NCI-H526 (cell line): Measurements from ENCODE around the gene YDJC.
"Not testable (repeated sequence)": the region's sequence is repeated elsewhere in the genome, so short reads cannot be mapped to it uniquely, and the experiment has no call there.

Source experiments
- DNase-seq, 2 experiments: peaks; one replicate each; lab custom pipeline; 2025; lab: John Stamatoyannopoulos, UW

The YDJC gene

GRCh38 chr22:21651521-21652009 is 21.7 kb upstream of the YDJC start:
- no peak for DNase-seq

- peak in 1 of 2 experiments; percentile 17 for DNase-seq
Measured at GRCh38 chr22:21650823-21651520, 21.1 kb upstream of the YDJC start.

GRCh38 chr22:21650280-21650679 is 20.5 kb upstream of the YDJC start:
- no peak for DNase-seq

GRCh38 chr22:21646608-21647590 is 17.1 kb upstream of the YDJC start:
- DNase-seq: peak; percentile 11 to 73

- DNase-seq: not testable (repeated sequence)
Measured at GRCh38 chr22:21645513-21645912, 15.7 kb upstream of the YDJC start.

- DNase-seq: peak in 1 of 2 experiments; percentile 18
Measured at GRCh38 chr22:21643533-21644357, 13.9 kb upstream of the YDJC start.

GRCh38 chr22:21642584-21643448 is 13.0 kb upstream of the YDJC start:
- DNase-seq: peak; percentile 45 to 85

GRCh38 chr22:21641789-21642583 is 12.2 kb upstream of the YDJC start, which contains the start of gene SDF2L1:
TSS of gene SDF2L1 (plus strand) at chr22:21642302. CDS start at chr22:21642337, 35 bp downstream.
- peak; percentile 93 to 98 for DNase-seq

- DNase-seq: peak in 1 of 2 experiments; percentile 42
Measured at GRCh38 chr22:21641417-21641788, 11.6 kb upstream of the YDJC start.

GRCh38 chr22:21640810-21641209 is 11.0 kb upstream of the YDJC start:
- no peak for DNase-seq

- no peak for DNase-seq
Measured at GRCh38 chr22:21639359-21639758, 9.5 kb upstream of the YDJC start.

GRCh38 chr22:21637450-21637849 is 7.6 kb upstream of the YDJC start:
- DNase-seq: not testable (repeated sequence)

GRCh38 chr22:21636629-21637218 is 6.9 kb upstream of the YDJC start:
- DNase-seq: no peak

GRCh38 chr22:21635771-21636510 is 6.1 kb upstream of the YDJC start:
- no peak for DNase-seq

GRCh38 chr22:21634844-21635243 is 5.0 kb upstream of the YDJC start:
- no peak for DNase-seq

GRCh38 chr22:21634081-21634480 is 4.3 kb upstream of the YDJC start:
- DNase-seq: no peak

- no peak for DNase-seq
Measured at GRCh38 chr22:21633481-21633880, 3.7 kb upstream of the YDJC start.

- no peak for DNase-seq
Measured at GRCh38 chr22:21632931-21633330, 3.1 kb upstream of the YDJC start.
